HG02642 (cell line): ENCODE data around the gene PHRF1.
A peak's percentile ranks its signal among the peaks of the same experiment; 100 is the strongest.

Experiments used
- ATAC-seq: cut with Tn5 transposase; IDR thresholded peaks from one replicate; pipeline ENCODE4 v1.9.1; 2021; ENCODE audit warnings: mild to moderate bottlenecking; ENCODE audit not compliant: unreplicated experiment, poor library complexity

Gene PHRF1

DNA sequence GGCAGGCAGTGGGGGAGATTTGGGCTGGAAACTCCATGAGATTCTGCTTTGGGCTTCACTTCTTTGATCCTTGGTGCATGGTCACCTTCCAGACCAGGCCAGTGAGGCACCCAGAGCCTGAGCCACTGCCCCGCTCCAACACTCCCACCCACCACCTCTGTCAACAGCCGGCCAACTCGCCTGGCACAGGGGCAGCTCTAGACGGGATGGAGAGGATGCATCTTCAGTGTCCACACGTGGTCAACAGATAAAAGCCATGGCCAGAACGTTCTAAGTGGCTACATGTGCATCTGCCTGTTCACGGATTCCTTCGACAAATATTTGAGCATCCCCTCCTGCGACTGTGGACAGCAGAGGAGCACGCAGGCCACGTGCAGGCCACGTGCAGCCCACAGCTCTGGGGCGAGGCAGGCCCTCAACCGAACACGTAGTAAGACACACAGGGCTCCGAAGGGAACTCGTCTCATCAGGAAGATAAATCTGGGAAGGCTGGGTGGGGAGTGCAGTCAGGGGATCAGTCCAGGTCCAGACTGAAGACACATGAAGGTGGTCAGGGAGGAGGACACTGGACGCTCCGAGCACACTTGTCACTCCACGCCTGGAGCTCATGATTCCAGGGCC, 37.7 kb upstream of the PHRF1 start:
- no peak for ATAC-seq

DNA sequence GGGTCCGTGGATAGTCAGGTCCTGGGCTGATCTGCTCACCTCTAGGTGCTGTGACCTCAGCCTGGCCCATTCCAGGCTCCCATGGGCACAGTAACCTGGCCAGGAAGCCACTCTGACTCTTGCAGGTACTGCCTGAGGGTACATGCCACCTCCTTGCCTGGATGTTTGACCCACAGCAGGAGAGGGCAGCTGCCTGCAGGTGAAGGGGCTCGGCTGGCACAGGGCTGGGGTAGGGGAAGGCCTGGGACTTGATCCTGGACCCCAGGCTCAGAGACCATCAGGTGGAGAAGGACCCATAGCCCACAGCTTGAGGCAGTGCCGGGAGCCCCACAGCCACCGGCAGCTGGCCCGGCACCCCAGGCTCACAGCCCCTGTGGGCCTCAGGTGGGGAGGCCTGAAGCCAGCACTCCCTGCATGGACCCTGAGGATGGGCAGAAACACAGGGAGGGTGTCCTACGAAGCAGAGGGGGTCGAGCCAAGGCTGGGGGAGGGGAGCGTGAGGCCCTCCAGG, 36.2 kb upstream of the PHRF1 start:
- ATAC-seq = no peak

DNA sequence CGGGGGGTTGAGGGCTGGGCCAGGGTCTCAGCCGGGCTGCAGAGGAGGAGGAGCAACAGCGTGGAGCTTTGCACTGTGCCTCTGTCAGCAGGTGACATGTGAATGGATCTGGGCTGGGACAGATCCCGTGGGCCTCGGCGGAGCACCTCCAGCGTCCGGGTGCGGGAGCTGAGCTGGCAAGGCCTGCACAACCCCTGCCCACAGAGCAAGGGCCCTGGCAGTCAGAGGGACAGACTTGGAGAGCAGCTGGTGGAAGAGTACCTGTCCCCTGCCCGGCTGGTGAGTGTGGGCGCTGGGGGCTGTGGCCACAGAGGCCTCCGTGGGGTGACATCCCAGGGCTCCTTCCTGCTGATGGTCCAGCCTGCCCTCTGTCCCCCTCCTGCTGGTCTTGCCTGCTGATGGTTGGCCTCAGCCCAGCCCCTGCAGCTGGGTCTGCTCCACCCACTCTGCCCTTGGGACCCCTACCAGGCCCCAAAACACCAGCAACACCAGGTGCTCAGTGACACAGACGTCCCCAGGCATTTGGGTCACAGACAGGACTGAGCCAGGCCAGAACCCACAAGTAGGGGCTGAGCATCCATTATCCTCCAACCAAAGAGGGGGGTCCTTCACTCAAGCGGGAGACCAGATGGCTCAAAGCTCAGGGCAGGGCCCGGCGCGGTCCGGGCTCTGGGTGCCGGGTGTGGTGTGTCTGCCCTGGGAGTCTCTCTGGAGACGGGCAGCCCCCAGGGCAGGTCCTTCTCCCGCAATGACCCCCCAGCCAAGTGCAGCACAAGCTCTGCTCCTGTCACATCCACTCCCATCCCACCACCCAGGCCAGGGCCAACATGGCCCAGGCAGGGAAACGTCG, 35.5 kb upstream of the PHRF1 start:
- ATAC-seq = no peak

DNA sequence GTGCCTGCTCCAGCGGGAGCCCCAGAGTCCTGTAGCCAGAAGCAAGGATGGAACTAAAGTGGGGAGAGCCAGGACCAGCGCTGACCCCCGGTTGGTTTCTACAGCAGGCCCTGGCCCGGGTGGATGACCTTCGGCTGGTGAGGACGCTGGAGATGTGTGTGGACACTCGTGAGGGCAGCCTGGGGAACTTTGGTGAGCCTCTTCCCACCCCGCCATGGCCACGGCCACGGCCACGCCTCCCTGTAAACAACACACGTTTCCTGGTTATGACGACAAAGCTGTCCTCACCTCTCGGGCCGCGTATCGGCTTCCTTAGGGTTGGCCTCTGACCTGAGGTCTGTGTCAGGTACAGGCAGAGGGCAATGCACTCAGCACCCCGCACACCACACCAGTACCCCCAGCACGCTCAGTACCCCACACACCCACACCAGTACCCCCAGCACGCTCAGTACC, 34.8 kb upstream of the PHRF1 start:
- no peak for ATAC-seq

DNA sequence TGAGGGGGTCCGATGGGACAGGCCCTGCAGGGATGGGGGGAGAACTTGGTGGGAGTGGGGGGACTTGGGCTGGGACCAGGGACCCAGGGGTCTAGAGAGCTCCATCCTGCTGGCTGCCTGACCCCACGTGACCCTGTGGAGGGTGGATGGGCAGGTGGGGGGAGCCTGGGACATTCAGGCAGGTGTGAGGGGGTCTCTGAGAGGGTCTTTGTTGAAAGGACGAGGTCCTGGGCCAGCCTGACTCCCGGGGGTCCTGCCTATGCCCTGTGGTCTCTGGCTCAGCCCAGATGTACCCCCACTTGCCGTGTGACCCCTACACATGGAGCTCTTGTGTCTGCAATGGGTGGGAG, 31.5 kb upstream of the PHRF1 start:
- no peak for ATAC-seq

DNA sequence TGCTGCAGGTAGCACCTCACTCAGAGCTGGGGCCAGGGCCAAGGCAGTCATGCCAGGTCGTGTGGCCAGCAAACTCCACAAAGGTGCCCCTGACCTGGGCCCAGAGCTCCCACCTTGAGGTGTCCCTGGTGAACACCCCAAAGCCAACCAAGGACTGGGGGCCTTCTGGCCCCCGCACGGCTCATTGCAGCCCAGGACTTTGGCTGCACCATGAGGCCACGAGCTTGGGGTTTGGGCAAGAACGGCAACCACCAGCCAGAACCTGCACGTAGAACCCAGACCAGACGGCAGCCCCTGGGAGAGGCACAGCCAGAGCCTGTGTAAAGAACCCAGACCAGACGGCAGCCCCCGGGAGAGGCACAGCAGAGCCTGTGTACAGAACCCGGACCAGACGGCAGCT, 31.1 kb upstream of the PHRF1 start:
- no peak for ATAC-seq

DNA sequence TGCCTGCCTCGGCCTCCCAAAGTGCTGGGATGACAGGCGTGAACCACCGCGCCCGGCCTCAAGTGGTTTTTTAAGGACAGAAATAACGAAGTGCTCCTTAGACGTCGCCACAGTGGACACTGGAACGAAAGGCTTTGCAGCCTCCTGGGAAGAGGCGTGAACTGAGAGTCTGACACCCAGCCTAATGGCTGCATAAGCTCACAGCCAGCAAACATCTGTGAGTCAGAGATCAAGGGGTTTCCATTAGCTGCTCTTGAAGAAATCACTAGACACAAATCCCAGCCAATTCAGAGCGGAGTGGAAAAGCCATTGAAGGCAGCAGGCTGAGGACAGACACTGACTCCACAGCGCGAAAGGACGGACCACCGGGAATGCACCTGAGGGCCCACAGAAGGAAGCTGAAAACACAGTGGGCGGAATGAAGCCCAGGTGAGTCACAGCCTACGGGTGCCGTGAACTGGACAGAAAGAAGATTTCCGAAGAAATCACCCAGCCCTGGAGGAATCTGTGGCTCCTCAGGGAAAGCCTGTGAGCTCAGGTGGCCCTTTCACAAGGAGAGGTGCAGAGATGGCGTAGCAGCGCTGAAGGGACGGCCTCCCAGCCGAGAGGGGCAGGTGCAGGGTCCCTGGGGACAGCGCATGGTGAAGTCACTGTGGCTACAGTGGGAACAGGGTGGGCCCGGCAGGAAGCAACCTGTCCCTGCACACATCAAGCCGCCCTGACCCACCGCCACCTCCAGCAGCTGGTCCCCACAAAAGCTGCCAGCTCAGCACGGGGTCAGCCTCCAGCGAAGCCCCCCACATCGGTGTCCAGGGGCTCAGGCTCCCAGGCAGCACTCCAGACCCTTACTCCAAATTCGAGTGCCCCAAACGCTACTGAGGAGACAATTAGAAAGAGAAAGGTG, 27.3 kb upstream of the PHRF1 start:
- no peak for ATAC-seq

DNA sequence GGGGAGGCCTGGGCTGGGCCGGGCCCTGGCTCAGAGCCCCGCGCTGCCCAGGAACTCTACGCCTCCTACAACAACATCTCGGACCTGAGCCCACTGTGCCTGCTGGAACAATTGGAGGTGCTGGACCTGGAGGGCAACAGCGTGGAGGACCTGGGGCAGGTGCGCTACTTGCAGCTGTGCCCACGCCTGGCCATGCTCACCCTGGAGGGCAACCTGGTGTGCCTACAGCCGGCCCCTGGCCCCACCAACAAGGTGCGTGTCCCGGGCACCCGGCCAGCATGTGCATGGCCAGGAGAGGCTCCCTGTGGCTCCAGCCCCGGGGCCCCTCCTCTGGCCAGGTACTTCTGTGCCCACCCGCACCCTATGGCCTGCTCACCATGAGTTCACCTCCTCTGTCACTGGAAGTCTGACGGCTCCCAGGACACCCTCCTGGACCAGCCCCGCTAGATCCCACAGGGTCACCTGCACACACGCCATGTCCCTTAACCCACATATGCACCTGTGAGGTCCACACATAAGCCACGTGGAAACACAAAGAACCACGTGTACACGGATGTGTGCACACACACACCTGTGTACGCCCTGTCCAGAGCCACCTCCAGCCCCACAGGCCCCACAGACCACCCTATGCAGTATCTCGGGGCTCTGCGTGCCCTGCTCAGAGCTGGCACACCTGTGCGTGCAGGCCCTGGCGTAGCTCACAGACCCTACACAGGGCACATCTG, 26.1 kb upstream of the PHRF1 start:
- ATAC-seq = no peak

DNA sequence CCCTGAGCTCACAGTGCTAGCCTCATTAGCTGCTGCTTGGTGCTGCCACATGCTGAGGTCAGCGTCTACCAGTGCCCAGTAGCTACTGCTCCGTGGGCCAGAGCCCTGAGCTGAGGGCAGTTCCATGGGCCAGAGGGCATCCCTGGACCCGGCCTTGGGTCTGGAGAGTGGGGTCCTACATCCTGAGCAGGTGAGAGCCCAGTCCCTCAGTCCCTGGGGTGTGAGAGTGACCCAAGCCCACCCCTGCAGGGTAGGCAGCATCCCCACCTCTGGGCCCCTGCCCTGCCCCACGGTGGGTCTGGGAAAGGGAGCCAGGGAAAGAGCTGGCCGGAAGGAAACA, 25.6 kb upstream of the PHRF1 start:
- ATAC-seq = no peak

DNA sequence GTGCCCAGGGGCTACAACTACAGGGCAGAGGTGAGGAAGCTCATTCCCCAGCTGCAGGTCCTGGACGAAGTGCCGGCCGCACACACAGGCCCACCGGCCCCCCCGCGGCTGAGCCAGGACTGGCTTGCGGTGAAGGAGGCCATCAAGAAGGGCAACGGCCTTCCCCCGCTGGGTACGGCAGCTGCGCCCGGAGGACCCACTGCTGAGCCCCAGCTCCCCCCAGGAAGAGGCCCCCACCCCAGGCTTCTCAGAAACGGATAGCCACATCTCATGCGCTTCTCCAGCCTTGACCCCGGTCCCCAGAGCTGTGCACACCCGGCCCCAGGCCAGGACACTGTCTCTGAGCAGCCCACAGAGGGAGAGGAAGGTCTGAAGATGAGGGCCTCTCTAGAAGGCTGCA, 25.1 kb upstream of the PHRF1 start:
- no peak for ATAC-seq

DNA sequence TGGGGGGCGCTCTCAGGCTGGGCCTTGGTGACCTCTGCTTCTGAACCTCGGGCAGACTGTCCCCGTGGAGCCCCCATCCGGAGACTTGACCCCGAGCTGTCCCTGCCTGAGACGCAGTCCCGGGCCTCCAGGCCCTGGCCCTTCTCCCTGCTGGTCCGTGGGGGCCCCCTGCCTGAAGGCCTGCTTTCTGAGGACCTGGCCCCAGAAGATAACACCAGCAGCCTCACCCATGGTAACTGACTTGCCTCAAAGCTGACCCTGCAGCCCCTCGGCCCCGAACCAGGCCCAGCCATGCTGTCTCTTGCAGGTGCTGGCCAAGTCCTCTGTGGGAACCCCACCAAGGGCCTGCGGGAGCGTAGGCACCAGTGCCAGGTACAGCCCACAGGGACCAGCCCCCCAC, 24.7 kb upstream of the PHRF1 start:
- ATAC-seq = no peak

DNA sequence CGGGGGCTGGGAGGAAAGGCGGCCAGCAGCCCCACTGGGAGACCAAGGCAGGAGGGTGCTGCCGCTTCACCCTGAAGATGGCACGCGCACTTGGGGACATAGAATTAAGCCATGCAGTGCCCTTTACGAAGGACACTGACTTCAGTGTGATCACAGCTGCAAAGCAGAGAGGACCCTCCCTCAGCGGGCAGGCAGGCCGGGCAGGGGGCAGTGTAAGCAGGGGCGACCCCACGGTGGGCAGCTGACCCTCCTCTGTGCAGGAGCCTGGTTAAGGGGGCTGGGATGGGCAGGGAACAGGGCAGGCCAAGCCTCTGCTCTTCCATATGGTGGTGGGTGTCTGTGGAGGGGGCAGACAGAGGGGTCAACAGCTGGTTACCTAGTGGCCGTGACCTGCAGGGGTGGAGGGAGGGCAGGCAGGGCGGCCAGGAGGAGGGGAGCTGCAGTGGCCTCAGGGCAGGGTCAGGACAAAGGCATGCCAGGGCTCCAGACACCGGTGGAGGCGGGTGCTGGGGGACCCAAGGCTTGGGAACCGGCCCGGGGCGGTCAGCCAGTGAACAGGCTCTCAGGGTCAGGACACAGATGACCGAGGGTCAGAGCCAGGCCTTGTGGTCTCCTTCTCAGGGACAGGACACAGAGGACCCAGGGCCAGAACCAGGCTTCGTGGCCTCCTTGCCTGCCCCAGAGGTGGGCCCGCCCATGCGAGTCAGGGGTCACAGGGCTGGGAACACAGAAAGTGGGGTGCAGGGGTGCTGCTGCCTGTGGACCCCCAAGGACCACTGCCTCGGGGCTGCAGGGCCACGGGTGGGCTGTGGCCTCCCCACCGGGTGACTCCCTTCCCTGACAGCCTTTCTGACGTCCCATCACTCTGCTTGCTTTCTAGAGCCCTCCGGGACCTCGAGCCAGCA, 22.9 kb upstream of the PHRF1 start:
- no peak for ATAC-seq

DNA sequence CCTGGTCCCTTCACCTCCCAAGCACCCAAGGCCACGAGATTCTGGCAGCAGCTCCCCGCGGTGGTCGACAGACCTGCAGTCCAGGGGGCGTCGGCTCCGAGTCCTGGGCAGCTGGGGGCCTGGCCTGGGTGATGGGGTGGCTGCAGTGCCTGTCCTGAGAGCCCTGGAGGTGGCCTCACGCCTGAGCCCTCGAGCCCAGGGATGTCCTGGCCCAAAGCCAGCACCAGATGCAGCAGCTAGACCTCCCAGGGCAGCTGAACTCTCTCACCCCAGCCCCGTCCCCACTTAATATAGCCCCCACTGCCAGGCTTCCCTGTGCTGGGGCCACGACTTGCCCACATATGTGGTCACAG, 22.3 kb upstream of the PHRF1 start:
- ATAC-seq = no peak

DNA sequence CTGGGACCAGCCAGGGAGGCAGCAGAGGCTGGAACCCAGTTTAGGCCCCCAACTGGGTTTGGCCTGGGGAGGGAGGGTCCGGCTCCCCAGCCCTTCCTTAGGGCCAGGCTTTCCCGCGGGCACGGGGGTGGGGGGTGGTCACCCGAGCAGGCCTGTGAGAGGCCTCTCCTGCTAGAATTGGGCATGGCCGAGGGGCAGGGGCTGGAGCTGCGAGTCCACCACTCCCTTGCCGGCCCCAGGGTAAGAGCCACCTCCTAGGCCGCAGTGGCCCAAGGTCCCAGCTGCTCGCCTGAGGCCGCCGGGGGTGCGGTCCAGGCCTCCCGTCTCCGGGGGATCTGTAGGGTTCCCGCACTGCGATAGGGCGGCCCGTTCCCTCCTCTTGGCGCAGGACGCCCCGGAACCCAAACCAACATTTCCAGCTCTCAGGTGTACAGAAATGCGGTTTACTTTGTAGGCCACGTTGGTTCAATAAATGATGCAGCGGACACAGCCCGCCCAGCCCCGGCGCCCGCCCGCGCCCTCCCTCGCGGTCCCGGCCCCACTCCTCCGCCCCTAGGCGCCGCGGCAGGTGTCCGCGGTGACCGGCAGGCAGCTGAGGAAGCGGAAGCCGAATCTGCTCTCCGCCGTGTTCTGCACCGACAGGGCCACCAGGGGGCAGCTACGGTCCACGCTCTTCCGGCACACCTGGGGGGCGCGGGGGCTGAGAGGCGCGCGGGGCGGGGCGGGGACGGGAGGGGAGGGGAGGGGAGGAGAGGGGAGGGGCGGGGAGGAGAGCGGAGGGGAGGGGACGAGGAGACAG, 21.6 kb upstream of the PHRF1 start:
- peak; percentile 58 for ATAC-seq

DNA sequence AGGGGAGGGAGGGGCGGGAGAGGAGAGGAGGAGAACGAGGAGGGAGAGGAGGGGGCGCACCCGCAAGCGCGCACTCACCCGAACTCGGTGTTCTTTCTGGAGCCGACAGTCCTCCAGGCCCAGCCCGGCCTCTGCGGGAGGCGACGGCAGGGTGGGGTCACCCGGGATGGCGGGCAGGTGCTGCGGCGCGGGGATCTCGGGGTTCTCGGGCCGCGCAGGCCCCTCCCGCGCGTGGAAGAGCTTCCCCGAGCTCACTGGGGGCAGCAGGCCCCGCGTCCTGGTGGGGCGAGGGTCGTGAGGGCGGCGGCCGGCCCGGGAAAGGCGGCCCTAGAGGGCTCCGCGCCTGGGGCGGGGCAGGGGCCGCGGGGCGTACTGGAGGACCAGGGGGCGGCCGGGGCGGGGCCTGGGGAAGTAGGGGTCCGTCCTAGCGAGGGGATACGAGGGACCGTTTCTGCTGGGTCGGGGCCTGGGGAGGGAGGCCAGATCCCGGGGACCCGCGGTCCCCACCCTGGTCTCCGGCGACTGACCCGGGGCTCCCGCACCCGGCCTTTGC, 21.0 kb upstream of the PHRF1 start:
- no peak for ATAC-seq

DNA sequence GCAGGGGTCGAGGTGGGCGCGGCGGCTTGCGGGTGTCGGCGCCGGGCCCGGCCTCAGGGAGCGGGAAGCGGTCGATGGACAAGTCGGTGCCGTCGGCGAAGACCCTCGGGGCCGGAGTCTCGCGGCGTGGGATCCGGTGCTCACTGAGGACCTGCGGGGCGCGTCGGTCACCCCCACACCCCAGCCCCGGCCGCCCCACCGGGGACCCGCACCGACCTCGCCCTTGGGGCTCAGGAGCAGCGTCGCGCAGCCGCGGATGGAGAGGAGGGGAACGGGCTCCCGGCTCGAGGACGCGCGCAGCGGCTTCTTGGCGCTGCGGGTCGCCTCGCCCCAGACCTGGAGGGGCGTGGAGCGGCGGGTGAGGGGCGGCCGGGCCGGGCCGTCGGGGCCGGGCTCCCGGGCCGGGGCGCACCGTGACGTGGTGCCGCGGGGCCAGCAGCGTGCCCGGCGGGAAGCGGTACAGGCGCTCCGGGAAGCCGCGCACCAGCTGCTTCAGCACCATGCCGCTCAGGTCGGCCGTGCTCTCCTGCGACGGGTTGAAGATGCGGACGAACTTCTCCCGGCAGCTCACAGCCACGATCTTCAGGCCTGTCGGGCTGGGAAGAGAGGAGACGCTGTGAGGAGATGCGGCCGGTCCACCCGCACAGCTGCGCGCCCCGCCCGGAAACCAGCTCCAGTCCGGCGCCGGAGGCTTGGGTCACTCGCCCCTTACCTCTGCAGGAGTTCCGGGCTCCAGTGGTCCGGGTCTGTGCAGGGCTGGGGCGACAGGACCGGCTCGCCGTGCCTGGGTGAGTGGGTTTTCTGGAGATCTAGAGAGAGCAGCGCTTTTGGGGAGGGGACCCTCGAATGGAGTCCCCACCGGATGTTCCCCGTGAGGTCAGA, 20.2 kb upstream of the PHRF1 start:
- no peak for ATAC-seq

DNA sequence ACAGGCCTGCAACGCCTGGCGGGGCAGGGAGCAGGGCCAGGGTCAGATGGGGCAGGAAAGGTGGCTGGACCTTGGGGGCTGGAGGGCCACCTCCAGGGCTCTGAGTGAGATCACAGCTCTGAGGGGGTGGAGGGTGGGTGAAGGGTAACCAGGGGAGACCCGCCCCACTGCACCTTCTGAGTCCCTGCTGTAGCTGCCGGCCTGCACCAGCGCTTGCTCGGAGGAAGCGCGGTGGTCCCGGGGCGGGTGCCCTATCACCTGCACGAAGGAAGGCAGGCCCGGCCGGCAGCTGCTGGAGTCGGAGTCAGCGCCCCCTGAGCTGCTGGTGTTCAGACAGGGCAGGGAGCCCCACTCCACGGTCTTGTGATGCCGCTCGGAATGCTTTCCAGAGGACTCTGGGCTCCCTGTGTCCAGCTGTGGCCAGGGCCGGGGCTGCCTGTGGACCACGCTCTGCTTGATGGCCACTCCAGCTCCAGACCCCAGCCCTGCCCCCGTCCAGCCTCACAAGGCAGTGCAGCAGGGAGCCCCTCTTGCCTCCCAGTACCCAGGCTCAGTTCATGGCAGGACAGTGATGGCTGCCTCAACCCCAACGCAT, 19.5 kb upstream of the PHRF1 start:
- ATAC-seq = no peak
